A549 treated with DMSO at 1 μM for 4 hours (cell line): ENCODE results near the gene BPGM. TPM values are rescaled to one million over a fixed set of nuclear protein-coding genes. Genes with fewer than 3 reads are reported as not detected.

Source experiments
- total RNA-seq: library from RNA; stranded (reverse); fragments of 200-300 nt; extraction: Qiagen RNA extraction; gene quantifications from 5 replicates; pipeline ENCODE4 v1.2.3, GENCODE V29; 2022; ENCODE audit warnings: low read depth

BPGM gene
- total RNA-seq = 18.6 to 22.7 TPM (median 20.3 TPM) in 5 replicates

DNA sequence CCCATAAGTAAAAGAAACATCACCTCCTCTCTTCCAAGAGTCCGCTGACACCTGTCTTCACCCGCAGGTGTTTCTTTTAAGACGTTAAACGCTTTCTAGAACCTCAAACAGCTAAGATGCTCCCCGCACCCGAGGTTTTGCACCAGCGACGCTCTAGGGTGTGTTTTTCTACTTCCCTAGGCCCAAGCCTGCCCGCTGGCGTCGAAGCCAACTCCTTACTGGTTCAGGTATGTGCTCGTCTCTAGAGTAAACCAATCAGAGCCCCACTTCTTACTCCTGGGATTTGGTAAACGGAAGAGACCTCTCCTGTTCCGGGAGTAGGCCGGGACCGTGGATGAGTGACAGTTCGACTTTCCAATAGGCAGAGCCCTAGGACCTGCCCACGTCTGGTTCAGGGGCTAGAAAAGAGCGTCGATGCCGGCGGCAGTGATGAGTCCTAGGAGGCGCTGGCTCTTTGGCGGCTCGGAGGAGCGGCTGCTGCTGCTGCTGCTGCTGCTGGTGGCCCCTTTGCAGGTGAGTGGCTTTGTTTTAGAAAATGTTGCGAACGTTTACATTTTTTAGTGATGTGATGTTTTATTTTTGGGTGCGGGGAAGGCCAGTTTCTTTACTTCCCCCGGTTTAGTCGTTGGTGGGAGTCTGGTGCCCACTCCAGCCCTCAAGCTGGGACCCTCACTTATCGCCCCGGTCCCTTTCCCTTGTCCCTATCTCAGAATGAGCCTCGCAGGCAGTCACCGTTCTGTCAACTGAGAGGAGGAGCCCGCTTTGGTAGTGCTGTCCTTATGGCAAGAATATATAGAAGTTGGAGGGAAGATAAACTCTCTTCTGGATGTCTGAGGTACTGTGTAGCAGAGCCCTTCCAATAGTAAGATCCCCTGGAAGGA lies at the start of gene BPGM:
TSS of gene BPGM (plus strand) at position 429 of the 881 bp plus-strand sequence. CDS start 14,655 bp downstream, outside the sequence.

Other genes with a start within 250 kb of the BPGM start
- 2,669 to 2,899 TPM (median 2,761 TPM) in 5 replicates for gene AKR1B1, start 187.8 kb upstream of the BPGM start, total RNA-seq
- gene AKR1B10, start 119.3 kb upstream of the BPGM start, total RNA-seq = 2,481 to 2,852 TPM (median 2,603 TPM) in 5 replicates
- 26.7 to 44.7 TPM (median 39.4 TPM) in 5 replicates for gene AKR1B15, start 97.7 kb upstream of the BPGM start, total RNA-seq
- 53.2 to 78.1 TPM (median 68.6 TPM) in 5 replicates for gene CALD1, start 132.8 kb downstream of the BPGM start, total RNA-seq